GM18505 (cell line): ENCODE data around the gene REEP1.
"Not testable (repeated sequence)": the region's sequence is repeated elsewhere in the genome, so short reads cannot be mapped to it uniquely, and the experiment has no call there.

Experiments
- ATAC-seq: cut with Tn5 transposase; IDR thresholded peaks from one replicate; pipeline ENCODE4 v1.9.1; 2021; ENCODE audit not compliant: unreplicated experiment
- POLR2A ChIP-seq: IDR thresholded peaks from 4 replicates; pipeline ENCODE4 v1.6.1; 2011; ENCODE audit warnings: borderline replicate concordance; ENCODE audit not compliant: insufficient read depth, insufficient read length; ENCODE audit errors: extremely low read depth

Gene REEP1

GRCh38 chr2:86202702-86203101 is 134.7 kb downstream of the REEP1 start:
- no peak for ATAC-seq
- no peak for TF ChIP-seq POLR2A

GRCh38 chr2:86202336-86202692 is 135.1 kb downstream of the REEP1 start:
- ATAC-seq = no peak

GRCh38 chr2:86201671-86202335 is 135.6 kb downstream of the REEP1 start:
- ATAC-seq = no peak
- TF ChIP-seq POLR2A = no peak

More at GRCh38 chr2:86202336-86202692, 135.1 kb downstream of the REEP1 start:
- no peak for TF ChIP-seq POLR2A

GRCh38 chr2:86200564-86200963 is 136.9 kb downstream of the REEP1 start:
- ATAC-seq = not testable (repeated sequence)

- TF ChIP-seq POLR2A = no peak
- no peak for ATAC-seq
Measured at GRCh38 chr2:86199834-86200177, 137.6 kb downstream of the REEP1 start.

GRCh38 chr2:86195808-86196387 is 141.5 kb downstream of the REEP1 start:
- ATAC-seq = no peak
- no peak for TF ChIP-seq POLR2A

- peak; percentile 86 for ATAC-seq
- TF ChIP-seq POLR2A = peak; percentile 97
Measured at GRCh38 chr2:86195055-86195807, 142.2 kb downstream of the REEP1 start, which contains the start of gene IMMT. IMMT (minus strand) TSS chr2:86195462; CDS start chr2:86195382, 80 bp downstream.

- ATAC-seq = no peak
- TF ChIP-seq POLR2A = no peak
Measured at GRCh38 chr2:86194751-86195054, 142.7 kb downstream of the REEP1 start.

- no peak for TF ChIP-seq POLR2A
- no peak for ATAC-seq
Measured at GRCh38 chr2:86193901-86194567, 143.4 kb downstream of the REEP1 start.

GRCh38 chr2:86189782-86190416 is 147.5 kb downstream of the REEP1 start:
- ATAC-seq = no peak
- TF ChIP-seq POLR2A = no peak

- peak; percentile 49 for ATAC-seq
- TF ChIP-seq POLR2A = no peak
Measured at GRCh38 chr2:86186431-86186830, 151.0 kb downstream of the REEP1 start.

GRCh38 chr2:86185517-86186212 is 151.8 kb downstream of the REEP1 start:
- TF ChIP-seq POLR2A = no peak
- ATAC-seq = peak; percentile 24

GRCh38 chr2:86176597-86176996 is 160.8 kb downstream of the REEP1 start:
- no peak for TF ChIP-seq POLR2A
- ATAC-seq = no peak
